Heart left ventricle (tissue), 16 donors: ENCODE results near the gene RALGAPA1. TPM values are rescaled to one million over a fixed set of nuclear protein-coding genes. Genes with fewer than 3 reads are reported as not detected.

Experiments used
- ATAC-seq, 4 donors: fragments of 200-7000 bp; cut with Tn5 transposase; one replicate each; pipeline ENCODE4 v1.9.1; 2020 to 2022; ENCODE audit warnings: moderate library complexity in 4 of 4, mild to moderate bottlenecking in 3 of 4, moderate number of reproducible peaks in 1 of 4
- DNase-seq, 5 donors: peaks; one replicate each; pipeline ENCODE4 v3.0.0-alpha.2; 2020
- H3K27ac ChIP-seq, 12 donors: fragments of 200-600 bp; sonication (generic) in 4 of 12; one replicate each; pipeline versions ENCODE4 v1.5.0 to v1.8.0; 2016 to 2022; ENCODE audit warnings: mild to moderate bottlenecking in 2 of 12
- H3K27me3 ChIP-seq, 9 donors: fragments of 200-600 bp; sonication (generic) in 2 of 9; one replicate each; pipeline versions ENCODE4 v1.5.1 to v1.8.0; 2016 to 2022; ENCODE audit warnings: mild to moderate bottlenecking in 3 of 9
- H3K36me3 ChIP-seq, 9 donors: fragments of 200-600 bp; sonication (generic) in 2 of 9; one replicate each; pipeline versions ENCODE4 v1.5.0 to v1.8.0; 2018 to 2022; ENCODE audit warnings: mild to moderate bottlenecking in 2 of 9
- H3K4me1 ChIP-seq, 12 donors: fragments of 200-600 bp; sonication (generic) in 4 of 12; one replicate each; pipeline versions ENCODE4 v1.5.0 to v1.8.0; 2016 to 2022; ENCODE audit warnings: mild to moderate bottlenecking in 3 of 12
- H3K4me3 ChIP-seq, 12 donors: fragments of 200-600 bp; sonication (generic) in 4 of 12; one replicate each; pipeline versions ENCODE4 v1.5.0 to v1.8.0; 2017 to 2022; ENCODE audit warnings: mild to moderate bottlenecking in 9 of 12, moderate library complexity in 4 of 12
- H3K9me3 ChIP-seq, 12 donors: fragments of 200-600 bp; sonication (generic) in 4 of 12; one replicate each; pipeline versions ENCODE4 v1.5.0 to v1.8.0; 2016 to 2022; ENCODE audit warnings: mild to moderate bottlenecking in 1 of 12
- POLR2A ChIP-seq, 2 donors: fragments of 450-650 bp; IDR thresholded peaks; one replicate each; pipeline ENCODE4 v1.6.1; 2017; ENCODE audit warnings: antibody characterized with exemption in 2 of 2, mild to moderate bottlenecking in 2 of 2, moderate library complexity in 2 of 2
- WGBS, 4 donors: extraction: QIAGEN DNeasy Blood & Tissue Kit in 2 of 4; methylation state at CpG; one replicate each; pipeline versions ENCODE4 v1.1.5 to v1.1.7; 2013 to 2018; 5-methylcytosine and 5-hydroxymethylcytosine counted together
- intact Hi-C, 10 donors: fragments of 100-400 bp; cut with DNase I; formaldehyde crosslinking; loops; one replicate each; pipeline versions ENCODE4 v1.11.1 to v1.14.2; 2022
- polyA plus RNA-seq, 2 donors: library from polyadenylated mRNA; stranded (reverse); fragments of 200-250 nt; gene quantifications; one replicate each; pipeline ENCODE4 v1.2.3, GENCODE V29; 2013
- total RNA-seq, 9 donors: library from RNA; depleted of rRNA in 2 of 9; stranded (reverse); fragments of >200 nt in 2 of 9; fragmentation: NEBNext Ultra II Directional in 3 of 9; extraction: Animal tissue kit (Norgen Biotek cat#: 25700) in 3 of 9; gene quantifications; one replicate each; pipeline versions ENCODE4 v1.1.0 to v1.2.4, GENCODE V29; 2016 to 2023
- TF ChIP-seq, protein P1 (sequence below), 12 donors: fragments of 200-600 bp; sonication (generic) in 4 of 12; IDR thresholded peaks; one replicate each; pipeline versions ENCODE4 v1.5.0 to v1.8.0; 2018 to 2022; ENCODE audit warnings: antibody characterized with exemption in 12 of 12, mild to moderate bottlenecking in 5 of 12
- donor health status: ischemic (EF 13 %, LVEDD 7.1; RV severe dilation, severe dysfunction).
- donor health status: healthy with polysubstance abuse.
- donor health status: DM: no; HTN: yes; CAD: no.
- donor health status: DM: no; HTN: no; CAD: no.
- donor health status: ischemic (EF 25% LVEDD 6.9; RV normal size, moderate dysfunction).
- donor health status: ischemic (EF 25% LVEDD 5.7; RV mildly dilated, moderate dysfunction).
- donor health status: healthy.
- donor health status: DM: yes; HTN: yes; CAD: no.
- donor health status: ischemic (EF 35%, LVEDD 5.7; RV mildly dilated, moderate dysfunction).
- donor health status: nonischemic (EF 11% LVEDD 7.7; RV severe dilation, severe dysfunction).
- donor health status: DM: yes; HTN: yes; CAD: no.
- donor health status: PGD.
- donor health status: ischemic (EF 29% LVEDD 5.4; RV normal size, mild dysfunction).
- donor health status: nonischemic (EF 23%, LVEDD 6.1; RV moderate dilation, normal function).

The RALGAPA1 gene
- total and polyA plus RNA-seq, 11 donors, result 9.9 to 43.0 (median 27.8) TPM

DNA sequence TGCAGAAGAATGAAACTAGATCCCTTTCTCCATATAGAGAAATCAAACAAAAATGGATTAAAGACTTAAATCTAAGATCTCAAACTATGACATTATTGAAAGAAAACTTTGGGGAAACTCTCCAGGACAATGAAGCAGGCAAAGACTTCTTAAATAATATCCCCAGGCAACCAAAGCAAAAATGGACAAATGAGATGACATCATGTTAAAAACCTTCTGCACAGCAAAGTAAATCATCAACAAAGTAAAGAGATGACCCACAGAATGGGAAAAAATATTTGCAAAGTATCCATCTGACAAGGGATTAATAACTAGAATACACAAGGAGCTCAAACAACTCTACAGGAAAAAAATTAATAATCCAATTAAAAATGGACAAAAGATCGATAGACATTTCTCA is 101.0 kb downstream of the RALGAPA1 start:
- Histone ChIP-seq H3K27ac (no peak overlapping the region), H3K27me3 (no peaks in the 10 kb centered on the region), H3K36me3 (peaks cover 0 to 71% (median 17%) of the 10 kb centered on the region in 9 donors), H3K4me3 (no peak overlapping the region), H3K4me1 (no peaks in the 10 kb centered on the region), H3K9me3 (no peaks in the 10 kb centered on the region)
- DNase-seq (no peak), ATAC-seq (no peak)
- intact Hi-C loops, result no loop called here
- WGBS, 4 donors, result 93 to 100% (median 99%) methylated on average over 1 of the region's 1 CpG
- TF ChIP-seq POLR2A (IDR thresholded peaks at IDR 0.05), result no peak
- TF ChIP-seq, protein P1, sequence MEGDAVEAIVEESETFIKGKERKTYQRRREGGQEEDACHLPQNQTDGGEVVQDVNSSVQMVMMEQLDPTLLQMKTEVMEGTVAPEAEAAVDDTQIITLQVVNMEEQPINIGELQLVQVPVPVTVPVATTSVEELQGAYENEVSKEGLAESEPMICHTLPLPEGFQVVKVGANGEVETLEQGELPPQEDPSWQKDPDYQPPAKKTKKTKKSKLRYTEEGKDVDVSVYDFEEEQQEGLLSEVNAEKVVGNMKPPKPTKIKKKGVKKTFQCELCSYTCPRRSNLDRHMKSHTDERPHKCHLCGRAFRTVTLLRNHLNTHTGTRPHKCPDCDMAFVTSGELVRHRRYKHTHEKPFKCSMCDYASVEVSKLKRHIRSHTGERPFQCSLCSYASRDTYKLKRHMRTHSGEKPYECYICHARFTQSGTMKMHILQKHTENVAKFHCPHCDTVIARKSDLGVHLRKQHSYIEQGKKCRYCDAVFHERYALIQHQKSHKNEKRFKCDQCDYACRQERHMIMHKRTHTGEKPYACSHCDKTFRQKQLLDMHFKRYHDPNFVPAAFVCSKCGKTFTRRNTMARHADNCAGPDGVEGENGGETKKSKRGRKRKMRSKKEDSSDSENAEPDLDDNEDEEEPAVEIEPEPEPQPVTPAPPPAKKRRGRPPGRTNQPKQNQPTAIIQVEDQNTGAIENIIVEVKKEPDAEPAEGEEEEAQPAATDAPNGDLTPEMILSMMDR (IDR thresholded peaks at IDR 0.05), result no peak

DNA sequence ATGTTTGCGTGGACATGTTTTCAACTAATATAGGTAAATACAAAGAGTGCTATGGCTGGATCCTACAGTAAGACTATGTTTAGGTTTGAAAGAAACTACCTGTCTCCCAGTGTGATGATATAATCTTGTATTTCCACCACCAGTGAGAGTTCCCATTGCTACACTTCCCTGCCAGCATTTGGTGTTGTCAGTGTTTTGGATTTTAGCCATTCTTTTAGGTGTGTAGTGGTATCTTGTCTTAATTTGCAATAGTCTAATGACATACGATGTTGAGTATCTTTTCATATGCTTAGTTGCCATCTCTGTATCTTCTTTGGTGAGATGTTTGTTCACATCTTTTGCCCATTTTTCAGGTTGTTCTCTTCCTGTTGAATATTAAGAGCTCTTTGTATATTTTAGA is 103.5 kb downstream of the RALGAPA1 start:
- ATAC-seq (no peak), DNase-seq (no peak)
- Histone ChIP-seq H3K27ac (no peak overlapping the region), H3K36me3 (peaks cover 0 to 50% (median 10%) of the 10 kb centered on the region in 9 donors), H3K4me1 (no peaks in the 10 kb centered on the region), H3K9me3 (no peaks in the 10 kb centered on the region), H3K27me3 (no peaks in the 10 kb centered on the region), H3K4me3 (no peak overlapping the region)
- 96 to 99% (median 97%) methylated on average over 2 of the region's 2 CpGs for WGBS, 4 donors
- intact Hi-C loops, result no loop called here
- TF ChIP-seq, protein P1 (IDR thresholded peaks at IDR 0.05), result no peak
- TF ChIP-seq POLR2A (IDR thresholded peaks at IDR 0.05), result no peak

DNA sequence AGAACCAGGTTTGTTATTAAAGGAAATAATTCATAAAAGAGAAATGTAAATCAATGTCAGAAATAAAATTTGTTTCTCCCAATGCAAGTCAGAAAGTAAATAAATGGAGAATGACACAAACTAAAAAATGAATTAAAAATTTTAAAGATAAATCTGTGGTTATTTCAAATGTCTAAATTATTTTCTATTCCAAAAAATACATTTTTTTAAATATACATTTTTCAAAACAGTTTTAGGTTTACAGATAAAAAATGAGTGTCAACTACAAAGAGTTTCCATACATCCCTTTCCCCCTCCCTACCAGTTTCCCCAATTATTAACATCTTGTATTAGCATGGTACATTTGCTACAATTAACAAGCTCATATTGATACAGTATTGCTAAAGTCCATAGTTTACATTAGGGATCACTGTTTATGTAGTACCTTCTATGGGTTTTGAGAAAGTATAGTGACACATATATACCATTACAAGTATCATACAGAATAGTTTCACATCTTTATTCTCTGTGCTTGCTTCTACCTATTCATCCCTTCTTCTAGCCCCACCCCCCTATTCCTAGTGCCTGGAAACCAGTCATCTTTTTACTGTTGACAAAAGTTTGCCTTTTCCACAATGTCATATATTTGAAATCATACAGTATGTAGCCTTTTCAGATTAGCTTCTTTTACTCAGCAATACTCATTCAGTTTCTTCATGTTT is 104.2 kb downstream of the RALGAPA1 start:
- ATAC-seq, result no peak
- intact Hi-C loops, result no loop called here
- Histone ChIP-seq H3K4me1 (no peaks in the 10 kb centered on the region), H3K9me3 (no peaks in the 10 kb centered on the region), H3K36me3 (peaks cover 0 to 43% (median 8%) of the 10 kb centered on the region in 9 donors), H3K27me3 (no peaks in the 10 kb centered on the region), H3K4me3 (no peak overlapping the region), H3K27ac (no peak overlapping the region)
- no peak for DNase-seq
- no peak for TF ChIP-seq POLR2A (IDR thresholded peaks at IDR 0.05)
- TF ChIP-seq, protein P1 (IDR thresholded peaks at IDR 0.05), result no peak

DNA sequence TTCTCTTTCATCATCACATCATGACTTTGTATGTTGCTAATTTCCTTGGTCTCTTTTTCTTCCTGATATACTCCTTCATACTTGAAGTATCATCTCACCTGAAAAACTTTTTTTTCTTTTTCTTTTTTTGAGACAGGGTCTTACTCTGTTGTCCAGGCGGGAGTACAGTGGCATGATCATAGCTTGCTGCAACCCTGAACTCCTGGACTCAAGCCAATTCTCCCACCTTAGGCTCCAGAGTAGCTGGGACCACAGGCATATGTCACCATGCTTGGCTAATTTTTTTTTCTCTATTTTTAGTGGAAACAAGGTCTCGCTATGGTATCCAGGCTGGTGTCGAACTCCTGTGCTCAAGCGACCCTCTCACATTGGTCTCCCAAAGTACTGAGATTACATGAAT is 107.6 kb downstream of the RALGAPA1 start:
- H3K4me1 ChIP-seq, result no peaks in the 10 kb centered on the region
- DNase-seq (no peak), ATAC-seq (no peak)
- H3K36me3 ChIP-seq, result peaks cover 0 to 16% (median 4%) of the 10 kb centered on the region in 9 donors
- H3K27ac ChIP-seq, result no peak overlapping the region
- no peaks in the 10 kb centered on the region for H3K27me3 ChIP-seq
- 97 to 100% (median 97%) methylated on average over 4 of the region's 4 CpGs for WGBS, 4 donors
- no peaks in the 10 kb centered on the region for H3K9me3 ChIP-seq
- intact Hi-C loops, result no loop called here
- H3K4me3 ChIP-seq, result no peak overlapping the region
- TF ChIP-seq, protein P1 (IDR thresholded peaks at IDR 0.05), result no peak
- no peak for TF ChIP-seq POLR2A (IDR thresholded peaks at IDR 0.05)
